ENCODE data around the gene ZNF574.
A peak's percentile ranks its signal among the peaks of the same experiment; 100 is the strongest.

The ZNF574 gene

GRCh38 chr19:42108527-42109389 is 32.8 kb downstream of the ZNF574 start:
- DNase-seq: peak; percentile 38

GRCh38 chr19:42109896-42110295 is 33.9 kb downstream of the ZNF574 start:
- no peak for DNase-seq

- DNase-seq: no peak
These were observed 34.7 kb downstream of the ZNF574 start for GRCh38 chr19:42110658-42111057.

GRCh38 chr19:42111384-42111783 is 35.4 kb downstream of the ZNF574 start:
- DNase-seq: no peak

- no peak for DNase-seq
These were observed 35.8 kb downstream of the ZNF574 start for GRCh38 chr19:42111811-42112210.

GRCh38 chr19:42113641-42114348 is 37.8 kb downstream of the ZNF574 start:
- DNase-seq: no peak

- no peak for DNase-seq
These were observed 38.4 kb downstream of the ZNF574 start for GRCh38 chr19:42114412-42114811.

GRCh38 chr19:42115219-42115618 is 39.3 kb downstream of the ZNF574 start:
- no peak for DNase-seq

GRCh38 chr19:42115705-42116104 is 39.7 kb downstream of the ZNF574 start:
- DNase-seq: no peak

GRCh38 chr19:42116308-42117075 is 40.5 kb downstream of the ZNF574 start:
- no peak for DNase-seq

- DNase-seq: no peak
These were observed 41.1 kb downstream of the ZNF574 start for GRCh38 chr19:42117076-42117475.

GRCh38 chr19:42120276-42120980 is 44.5 kb downstream of the ZNF574 start:
- no peak for DNase-seq

- no peak for DNase-seq
These were observed 45.2 kb downstream of the ZNF574 start for GRCh38 chr19:42121036-42121621.

- no peak for DNase-seq
These were observed 45.7 kb downstream of the ZNF574 start for GRCh38 chr19:42121656-42122069.

- DNase-seq: no peak
These were observed 47.0 kb downstream of the ZNF574 start for GRCh38 chr19:42122691-42123607.

- DNase-seq: no peak
These were observed 47.8 kb downstream of the ZNF574 start for GRCh38 chr19:42123765-42124164.

GRCh38 chr19:42124386-42124901 is 48.5 kb downstream of the ZNF574 start:
- no peak for DNase-seq

GRCh38 chr19:42125536-42125935 is 49.6 kb downstream of the ZNF574 start:
- no peak for DNase-seq

GRCh38 chr19:42126574-42126973 is 50.6 kb downstream of the ZNF574 start:
- no peak for DNase-seq

- no peak for DNase-seq
These were observed 53.7 kb downstream of the ZNF574 start for GRCh38 chr19:42129399-42130253.
